ACHN (cell line): ENCODE results near the gene TRIM32.

Experiments
- DNase-seq: peaks from one replicate; pipeline ENCODE4 v3.0.0-alpha.2; 2015
- in situ Hi-C: cut with HindIII; loops from 2 replicates; pipeline ENCODE4 v1.10.0; 2017; ENCODE audit warnings: low sequenced_read_pairs, low pct_ligation_motif_present, low pct_unique_long_range_greater_than_20kb

The TRIM32 gene

GRCh38 chr9:116687074-116687753, at the start of gene TRIM32:
TRIM32 (plus strand) TSS chr9:116687305; CDS start chr9:116697743, 10,438 bp downstream.
- in situ Hi-C loops: no loop called here
- DNase-seq: peak; percentile 88

- DNase-seq: no peak
- in situ Hi-C loops: no loop called here
Measured at GRCh38 chr9:116639251-116639741, 47.8 kb upstream of the TRIM32 start.

- in situ Hi-C loops: no loop called here
- no peak for DNase-seq
Measured at GRCh38 chr9:116641292-116642059, 45.6 kb upstream of the TRIM32 start.

GRCh38 chr9:116643691-116644090, 43.4 kb upstream of the TRIM32 start:
- DNase-seq: no peak
- in situ Hi-C loops: no loop called here

GRCh38 chr9:116644091-116644688, 42.9 kb upstream of the TRIM32 start:
- no peak for DNase-seq

GRCh38 chr9:116646661-116647514, 40.2 kb upstream of the TRIM32 start:
- peak; percentile 39 for DNase-seq
- in situ Hi-C loops: no loop called here

More at GRCh38 chr9:116644091-116644688, 42.9 kb upstream of the TRIM32 start:
- in situ Hi-C loops: no loop called here

GRCh38 chr9:116647515-116647809, 39.6 kb upstream of the TRIM32 start:
- DNase-seq: no peak
- in situ Hi-C loops: no loop called here

- in situ Hi-C loops: no loop called here
Measured at GRCh38 chr9:116653348-116654058, 33.6 kb upstream of the TRIM32 start.

GRCh38 chr9:116654059-116654355, 33.1 kb upstream of the TRIM32 start:
- in situ Hi-C loops: no loop called here

More at GRCh38 chr9:116653348-116654058, 33.6 kb upstream of the TRIM32 start:
- DNase-seq: no peak

GRCh38 chr9:116656501-116656971, 30.6 kb upstream of the TRIM32 start:
- no peak for DNase-seq
- in situ Hi-C loops: no loop called here

More at GRCh38 chr9:116654059-116654355, 33.1 kb upstream of the TRIM32 start:
- no peak for DNase-seq

GRCh38 chr9:116656977-116657376, 30.1 kb upstream of the TRIM32 start:
- in situ Hi-C loops: no loop called here
- DNase-seq: no peak

GRCh38 chr9:116658265-116658664, 28.8 kb upstream of the TRIM32 start:
- in situ Hi-C loops: no loop called here
- no peak for DNase-seq

- DNase-seq: peak; percentile 70
- in situ Hi-C loops: no loop called here
Measured at GRCh38 chr9:116661037-116661954, 25.8 kb upstream of the TRIM32 start.

- no peak for DNase-seq
- in situ Hi-C loops: no loop called here
Measured at GRCh38 chr9:116662646-116663310, 24.3 kb upstream of the TRIM32 start.

- DNase-seq: no peak
- in situ Hi-C loops: no loop called here
Measured at GRCh38 chr9:116663581-116663980, 23.5 kb upstream of the TRIM32 start.

GRCh38 chr9:116668970-116669695, 18.0 kb upstream of the TRIM32 start:
- in situ Hi-C loops: no loop called here
- DNase-seq: no peak
